GM21786 (cell line): ENCODE results near the gene ZMYND8.

ENCODE experiments used
- ATAC-seq: cut with Tn5 transposase; IDR thresholded peaks from one replicate; pipeline ENCODE4 v1.9.1; 2021; ENCODE audit not compliant: unreplicated experiment

ZMYND8 gene

DNA sequence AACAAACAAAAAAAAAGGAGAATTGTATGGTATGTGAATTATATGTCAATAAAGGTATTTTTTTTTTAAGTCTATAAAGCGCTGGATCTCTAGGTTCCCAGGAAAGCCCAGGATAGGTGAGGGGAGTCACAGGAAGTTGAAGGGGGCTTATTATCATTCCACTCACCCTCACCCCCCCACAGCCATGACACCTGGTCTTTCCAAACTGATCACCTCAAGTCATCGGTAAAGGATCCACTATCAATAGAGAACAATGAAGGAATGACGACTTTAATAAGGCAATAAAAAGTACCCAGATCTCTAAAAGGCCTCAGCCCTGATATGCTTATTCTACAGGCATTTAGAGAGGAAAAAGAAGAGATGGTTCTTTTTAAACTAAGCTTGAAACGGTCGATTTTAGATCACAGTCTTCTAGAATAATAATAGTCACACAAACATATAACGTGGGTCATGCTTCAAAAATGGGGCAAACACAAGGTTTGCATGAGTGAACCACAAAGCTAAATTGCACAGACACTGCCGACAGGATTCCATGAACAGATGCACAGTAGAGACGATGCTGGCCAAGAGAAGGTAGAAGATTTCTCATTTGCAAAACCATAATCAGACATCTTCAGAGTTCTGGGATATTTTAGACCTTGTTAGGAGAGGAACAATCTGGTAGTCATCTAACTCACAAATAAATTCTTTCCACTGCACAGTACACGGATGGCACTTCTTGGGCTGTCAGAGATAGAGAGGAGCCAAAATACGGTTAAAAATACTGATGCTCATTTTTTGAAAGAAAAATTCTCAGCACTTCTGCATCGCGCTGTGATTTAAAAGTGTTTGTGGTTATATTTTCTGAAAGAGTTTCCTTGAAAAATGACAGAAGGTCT is 21.0 kb downstream of the ZMYND8 start:
- no peak for ATAC-seq

GRCh38 chr20:47334022-47334551 is 22.4 kb downstream of the ZMYND8 start:
- no peak for ATAC-seq

DNA sequence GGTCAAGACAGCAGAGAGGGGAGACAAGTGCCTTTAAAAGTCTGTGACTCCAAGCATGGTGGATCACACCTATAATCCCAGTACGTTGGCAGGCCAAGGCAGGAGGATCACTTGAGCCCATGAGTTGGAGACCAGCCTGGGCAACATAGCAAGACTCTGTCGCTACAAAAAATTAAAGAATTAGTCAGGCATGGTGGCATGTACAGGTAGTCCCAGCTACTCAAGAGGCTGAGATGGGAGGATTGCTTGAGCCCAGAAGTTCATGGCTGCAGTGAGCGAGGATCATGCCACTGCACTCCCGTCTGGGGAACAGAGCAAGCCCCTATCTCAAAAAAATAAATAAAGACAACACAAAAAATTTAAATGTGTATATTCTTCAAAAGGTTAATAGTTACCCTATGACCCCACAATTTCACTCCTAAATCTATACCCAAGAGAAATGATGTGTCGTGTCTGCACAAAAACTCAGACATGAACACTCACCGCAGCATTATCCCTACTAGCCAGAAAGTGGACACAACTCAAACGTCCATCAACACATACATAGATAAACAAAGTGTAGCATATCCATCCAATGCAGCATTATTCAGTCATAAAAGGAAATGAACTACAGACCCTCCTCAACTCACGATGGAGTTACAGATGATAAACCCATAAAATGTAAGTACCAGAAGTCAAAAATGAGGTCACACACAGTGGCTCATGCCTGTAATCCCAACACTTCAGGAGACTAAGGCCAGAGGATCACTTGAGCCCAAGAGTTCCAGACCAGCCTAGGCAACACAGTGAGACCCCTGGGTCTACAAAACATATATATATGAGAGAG is 23.9 kb downstream of the ZMYND8 start:
- ATAC-seq: no peak

GRCh38 chr20:47330933-47331708 is 25.4 kb downstream of the ZMYND8 start:
- ATAC-seq: no peak

DNA sequence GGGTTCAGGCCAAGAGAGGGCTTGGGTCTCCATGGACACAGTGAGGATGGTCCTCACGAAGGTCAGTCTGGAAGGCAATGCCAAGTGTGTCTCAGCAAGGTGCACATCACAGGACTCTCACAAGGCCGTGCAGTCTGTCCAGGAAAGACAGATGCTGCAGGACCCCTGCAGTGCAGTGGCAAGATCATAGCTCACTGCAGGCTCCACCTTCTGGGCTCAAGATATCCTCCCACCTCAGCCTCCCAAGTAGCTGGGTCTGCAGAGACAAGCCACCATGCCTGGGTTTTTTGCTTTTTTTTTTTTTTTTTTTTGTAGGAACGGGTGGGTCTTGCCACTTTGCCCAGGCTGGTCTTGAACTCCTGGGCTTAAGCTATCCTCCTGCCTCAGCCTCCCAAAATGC is 26.4 kb downstream of the ZMYND8 start:
- no peak for ATAC-seq

- ATAC-seq: no peak
Observed at GRCh38 chr20:47328129-47328528, 28.4 kb downstream of the ZMYND8 start.

DNA sequence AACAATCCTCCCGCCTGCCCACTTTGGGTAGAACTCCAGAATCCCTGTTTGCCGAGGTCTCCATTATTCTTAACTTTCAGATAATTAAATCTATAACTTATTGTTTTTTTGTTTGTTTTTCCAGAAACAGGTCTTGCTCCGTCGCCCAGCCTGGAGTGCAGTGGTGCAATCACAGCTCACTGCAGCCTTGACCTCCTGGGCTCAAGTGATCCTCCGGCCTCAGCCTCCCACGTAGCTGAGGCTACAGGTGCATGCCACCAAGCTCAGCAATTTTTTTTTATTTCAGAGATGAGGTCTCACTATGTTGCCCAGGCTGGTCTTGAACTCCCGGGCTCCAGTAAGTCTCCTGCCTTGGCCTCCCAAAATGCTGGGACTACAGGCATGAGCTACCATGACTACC is 28.8 kb downstream of the ZMYND8 start:
- no peak for ATAC-seq

- no peak for ATAC-seq
Observed at GRCh38 chr20:47326658-47327268, 29.7 kb downstream of the ZMYND8 start.

- no peak for ATAC-seq
Observed at GRCh38 chr20:47325242-47325641, 31.3 kb downstream of the ZMYND8 start.

GRCh38 chr20:47320990-47321805 is 35.3 kb downstream of the ZMYND8 start:
- no peak for ATAC-seq

GRCh38 chr20:47319517-47320252 is 36.8 kb downstream of the ZMYND8 start:
- no peak for ATAC-seq

GRCh38 chr20:47318586-47319516 is 37.6 kb downstream of the ZMYND8 start:
- ATAC-seq: no peak

DNA sequence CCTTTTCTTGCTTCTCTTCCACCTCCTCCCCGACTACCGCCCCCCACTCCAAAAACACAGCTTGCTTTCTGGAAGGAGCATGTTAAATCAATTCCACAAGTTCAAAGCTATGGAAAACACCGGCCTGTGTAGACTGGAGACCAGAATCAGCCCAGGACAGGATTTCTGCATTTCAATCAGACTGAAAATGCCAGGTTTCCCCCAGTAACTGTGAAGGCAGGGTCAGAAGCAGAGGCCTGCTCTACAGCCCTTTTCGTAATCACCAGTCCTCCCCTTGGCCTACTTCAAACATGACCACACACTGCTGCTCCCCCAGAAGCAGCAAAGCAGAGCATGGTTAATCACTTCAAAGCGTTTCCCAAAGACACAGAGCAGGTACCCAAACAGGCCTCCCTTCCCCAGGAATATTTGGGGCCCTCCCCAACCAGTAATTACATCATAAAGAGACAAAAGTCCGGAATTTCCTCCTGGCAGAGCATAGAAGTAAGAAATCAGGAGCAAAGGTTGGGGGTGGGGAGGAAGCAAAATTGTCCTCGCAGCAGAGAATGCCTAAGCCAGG is 38.4 kb downstream of the ZMYND8 start:
- no peak for ATAC-seq

DNA sequence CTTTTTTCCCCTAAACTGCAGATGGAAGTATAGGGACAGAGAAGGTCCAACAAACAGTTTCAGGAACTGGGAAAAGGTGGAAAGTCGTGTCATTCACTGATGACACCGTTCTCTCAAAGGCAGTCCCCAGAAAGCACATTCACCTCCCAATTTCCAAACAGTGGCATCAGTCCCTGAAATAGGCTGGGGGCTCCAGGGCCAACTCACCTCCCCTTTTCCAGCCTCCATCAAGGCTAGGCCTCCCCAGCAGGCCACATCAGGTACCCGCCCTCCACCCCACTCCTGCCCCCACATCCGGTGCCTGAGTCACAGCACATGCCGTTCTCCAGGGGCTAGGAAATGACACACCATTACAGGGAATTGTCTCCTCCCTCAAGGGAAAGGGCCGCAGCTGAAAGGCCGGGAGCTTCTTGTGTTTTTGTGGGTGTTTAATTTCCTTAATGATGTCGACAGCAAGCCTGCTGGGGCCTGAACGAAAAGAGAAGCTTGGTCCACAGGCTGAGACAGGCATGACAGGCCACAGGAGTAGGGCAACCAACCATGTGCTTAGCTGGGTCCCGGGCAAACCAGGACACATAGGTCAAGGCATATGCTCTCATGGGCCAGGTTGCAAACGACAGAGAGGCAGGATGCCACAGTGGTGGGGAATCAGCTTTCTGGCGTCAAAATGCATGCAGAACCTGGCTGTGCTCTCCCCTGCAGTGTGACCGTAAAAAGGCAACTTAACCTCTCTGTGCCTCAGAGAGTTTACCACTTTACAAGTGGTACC is 39.2 kb downstream of the ZMYND8 start:
- no peak for ATAC-seq

GRCh38 chr20:47316776-47317126 is 39.7 kb downstream of the ZMYND8 start:
- ATAC-seq: no peak

DNA sequence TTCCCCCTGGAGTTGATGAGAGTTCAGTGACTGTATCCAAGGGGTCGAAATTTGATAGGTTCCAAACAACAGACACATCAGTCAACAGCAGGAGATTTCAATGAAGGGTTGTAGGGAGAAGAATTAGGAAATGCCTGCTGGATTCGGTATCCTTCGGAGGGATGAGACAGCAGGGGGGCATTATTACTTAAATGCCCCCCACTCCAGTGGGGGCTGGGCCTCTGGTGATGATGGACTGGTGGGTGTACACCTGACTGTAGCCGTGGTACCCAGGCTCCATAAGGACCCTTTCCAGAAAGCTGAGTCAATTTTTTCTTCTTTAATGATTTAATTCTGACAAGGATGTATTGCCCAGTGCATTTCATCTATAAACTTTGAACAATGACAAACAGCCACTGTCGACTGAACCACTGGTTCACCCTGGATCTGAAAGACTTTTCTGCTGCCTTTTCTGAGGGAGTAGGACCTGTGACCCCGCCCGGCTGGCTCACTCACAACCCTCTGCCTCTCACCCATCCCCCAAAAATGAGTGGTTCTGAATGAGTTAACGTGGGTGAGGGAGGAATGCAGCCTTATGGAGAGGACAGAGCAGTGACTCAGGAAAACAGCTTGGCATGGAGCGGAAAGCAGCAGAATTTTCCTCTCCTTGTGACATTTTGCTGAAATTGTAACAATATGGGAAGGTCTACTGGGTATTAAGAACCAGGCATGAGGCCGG is 41.0 kb downstream of the ZMYND8 start:
- ATAC-seq: no peak
